HG03039 (cell line): ENCODE results near the gene APBB2.
"Not testable (repeated sequence)": the region's sequence is repeated elsewhere in the genome, so short reads cannot be mapped to it uniquely, and the experiment has no call there.

Experiments used
- ATAC-seq: cut with Tn5 transposase; IDR thresholded peaks from one replicate; pipeline ENCODE4 v1.9.1; 2021; ENCODE audit warnings: mild to moderate bottlenecking, moderate library complexity; ENCODE audit not compliant: unreplicated experiment

Gene APBB2

GRCh38 chr4:40840255-40840984, 373.9 kb downstream of the APBB2 start:
- no peak for ATAC-seq

- ATAC-seq = no peak
These were observed 375.6 kb downstream of the APBB2 start for GRCh38 chr4:40838742-40839141.

DNA sequence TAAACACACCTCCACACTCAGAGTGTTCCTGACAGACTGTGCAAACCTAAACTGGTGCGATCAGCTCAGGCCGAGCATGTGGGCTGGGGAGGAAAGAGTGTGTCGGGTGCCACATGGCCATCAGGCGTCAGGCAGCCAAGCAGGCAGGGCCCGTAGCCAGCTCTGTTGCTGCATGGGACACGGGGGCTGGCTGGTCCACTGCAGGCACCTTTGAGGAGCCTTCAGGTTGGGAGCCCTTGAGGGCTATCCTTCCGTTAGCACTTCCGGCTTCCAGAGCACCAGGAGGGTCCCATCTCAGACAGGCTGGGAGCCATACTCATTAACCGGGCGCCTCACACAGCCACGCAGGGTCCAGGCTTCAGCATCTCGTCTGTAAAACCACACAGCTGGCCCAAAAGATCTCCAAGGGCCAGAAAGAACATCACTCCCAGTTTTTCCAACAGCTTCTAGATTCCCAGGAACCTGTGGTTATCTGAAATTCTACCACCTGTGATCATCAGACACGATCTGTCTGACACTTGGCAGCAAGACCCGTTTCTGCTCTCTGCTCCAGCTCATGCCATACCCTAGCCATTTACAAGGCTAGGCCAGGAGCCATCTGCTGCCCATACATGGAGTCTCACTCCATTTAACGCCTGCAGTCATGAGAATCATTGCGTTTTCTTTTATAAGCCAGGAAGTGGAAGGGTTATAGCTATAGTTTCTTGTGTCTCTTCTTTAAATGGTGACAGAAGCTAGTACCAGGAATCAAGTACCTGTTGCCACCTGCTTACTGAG, 377.1 kb downstream of the APBB2 start:
- ATAC-seq = no peak

GRCh38 chr4:40833212-40833611, 381.1 kb downstream of the APBB2 start:
- ATAC-seq = no peak

DNA sequence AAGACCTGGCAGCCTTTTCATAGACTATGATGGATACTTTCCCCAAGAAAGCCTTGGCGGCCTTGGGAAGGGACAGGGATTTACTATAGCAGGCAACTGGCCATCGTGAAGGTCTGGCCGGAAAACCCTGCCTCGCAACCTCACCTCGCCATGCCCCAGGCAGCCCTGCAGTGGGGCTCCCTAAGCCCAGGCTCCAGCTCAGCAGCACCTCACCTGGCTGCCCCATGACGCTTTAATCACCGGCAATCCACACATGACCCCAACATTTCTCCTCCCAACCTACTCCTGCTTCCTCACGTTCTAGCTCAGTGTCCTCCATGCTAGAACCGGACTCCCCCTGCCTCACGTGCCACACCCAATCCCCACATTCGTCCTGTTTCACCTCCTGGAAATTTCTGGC, 382.2 kb downstream of the APBB2 start:
- ATAC-seq = no peak

DNA sequence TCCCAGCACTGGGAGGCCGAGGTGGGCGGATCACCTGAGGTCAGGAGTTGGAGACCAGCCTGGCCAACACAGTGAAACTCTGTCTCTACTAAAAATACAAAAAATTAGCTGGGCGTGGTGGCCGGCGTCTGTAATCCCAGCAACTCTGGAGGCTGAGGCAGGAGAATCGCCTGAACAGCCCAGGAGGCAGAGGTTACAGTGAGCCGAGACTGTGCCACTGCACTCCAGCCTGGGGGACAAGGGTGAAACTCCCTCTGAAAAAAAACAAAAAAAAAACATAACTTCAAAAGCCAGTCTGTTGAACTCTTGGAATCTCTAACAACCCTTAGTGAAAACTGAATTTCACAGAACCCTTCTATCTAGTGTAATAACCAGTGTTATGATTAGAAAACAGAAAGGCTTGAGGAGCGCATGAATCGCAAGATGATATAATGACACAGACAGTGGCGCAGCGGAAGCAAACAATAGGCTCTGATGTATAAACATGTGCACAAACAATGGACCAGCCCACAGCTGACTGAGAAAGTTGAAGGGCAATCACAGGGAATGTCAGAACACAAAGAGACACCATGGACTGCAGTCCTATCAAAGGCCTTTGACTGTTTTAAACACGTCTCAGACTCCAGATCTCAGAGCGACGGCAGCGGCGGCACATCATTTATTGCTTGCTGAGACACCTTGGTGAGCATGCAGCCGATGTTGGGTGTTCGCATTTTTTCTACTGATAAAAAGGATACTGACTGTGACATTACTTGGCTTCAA, 383.0 kb downstream of the APBB2 start:
- ATAC-seq = no peak

DNA sequence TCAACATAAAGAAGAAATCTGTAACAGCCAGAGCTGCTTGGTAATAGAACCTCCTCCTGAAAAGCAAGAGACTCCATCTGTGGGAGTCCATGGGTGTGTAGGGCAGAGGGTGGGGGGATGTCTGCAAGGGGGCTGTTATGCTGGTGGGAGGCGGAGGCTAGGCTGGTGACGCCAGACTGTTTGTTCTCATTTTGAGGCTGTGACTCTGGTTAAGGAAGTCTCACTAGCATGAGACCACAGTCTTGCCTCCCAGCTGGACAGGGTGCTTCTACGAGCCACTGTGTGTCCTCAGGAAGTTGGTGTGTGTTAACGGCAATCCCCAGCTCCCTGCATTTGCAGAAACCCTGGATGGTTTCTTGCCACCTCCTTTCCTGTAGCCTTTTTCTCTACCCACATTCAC, 384.8 kb downstream of the APBB2 start:
- no peak for ATAC-seq

GRCh38 chr4:40828661-40829060, 385.7 kb downstream of the APBB2 start:
- no peak for ATAC-seq

GRCh38 chr4:40827758-40828157, 386.6 kb downstream of the APBB2 start:
- no peak for ATAC-seq

DNA sequence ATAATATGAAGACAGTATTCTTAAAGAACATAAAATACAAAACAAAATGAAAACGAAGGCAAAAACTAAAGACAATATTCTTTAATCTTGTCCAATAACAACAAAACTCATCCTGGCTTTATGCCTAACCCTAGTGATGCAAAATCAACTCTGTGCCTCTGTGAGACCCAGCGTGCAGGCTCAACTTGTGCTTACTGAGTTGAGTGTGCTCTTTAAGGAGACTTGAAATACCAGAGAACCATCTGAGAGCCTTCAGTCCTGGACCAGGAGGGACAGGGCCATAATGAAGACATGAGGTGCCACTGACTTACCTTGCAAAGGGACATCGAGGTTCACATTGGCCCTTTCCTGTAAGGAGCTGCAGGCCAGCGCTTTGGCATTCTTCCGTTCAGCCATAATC, 387.5 kb downstream of the APBB2 start:
- ATAC-seq = no peak

DNA sequence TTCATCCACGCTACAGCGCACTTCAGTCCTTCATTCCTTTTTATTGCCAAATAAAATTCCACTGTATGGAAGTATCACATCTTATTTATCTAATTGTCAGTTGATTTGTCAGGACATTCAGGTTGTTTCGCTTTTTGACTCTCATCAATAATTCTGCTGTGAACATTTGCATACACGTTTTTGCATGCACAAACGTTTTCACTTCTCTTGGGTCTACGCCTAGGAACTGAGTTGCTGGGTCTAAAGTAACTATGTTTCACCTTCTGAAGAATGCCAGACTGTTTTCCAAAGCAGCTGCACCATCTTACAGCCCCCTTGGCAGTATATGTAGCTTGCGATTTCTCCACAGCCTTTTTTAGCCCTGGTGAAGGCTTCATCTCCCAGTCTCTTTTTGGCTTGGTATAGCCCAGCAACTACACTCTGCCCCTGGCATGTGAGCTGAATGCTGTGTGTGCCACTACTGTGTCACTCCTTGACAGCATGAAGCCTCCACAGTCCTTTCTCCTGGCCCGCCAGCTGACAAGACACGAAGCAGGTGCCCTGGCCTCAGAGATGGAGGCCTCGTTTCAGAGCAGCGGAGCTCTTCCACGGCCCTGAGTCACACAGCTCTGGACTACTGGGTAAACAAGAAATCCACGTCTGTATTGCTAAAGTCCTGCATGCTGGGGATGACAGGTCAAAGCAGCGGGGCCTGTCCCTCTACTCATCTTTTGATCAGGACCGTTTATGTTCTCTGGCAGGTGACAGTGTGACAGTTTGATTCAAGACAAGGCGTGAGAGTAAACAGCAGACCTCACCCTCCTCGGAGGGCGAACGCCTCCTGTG, 389.1 kb downstream of the APBB2 start:
- ATAC-seq = no peak

DNA sequence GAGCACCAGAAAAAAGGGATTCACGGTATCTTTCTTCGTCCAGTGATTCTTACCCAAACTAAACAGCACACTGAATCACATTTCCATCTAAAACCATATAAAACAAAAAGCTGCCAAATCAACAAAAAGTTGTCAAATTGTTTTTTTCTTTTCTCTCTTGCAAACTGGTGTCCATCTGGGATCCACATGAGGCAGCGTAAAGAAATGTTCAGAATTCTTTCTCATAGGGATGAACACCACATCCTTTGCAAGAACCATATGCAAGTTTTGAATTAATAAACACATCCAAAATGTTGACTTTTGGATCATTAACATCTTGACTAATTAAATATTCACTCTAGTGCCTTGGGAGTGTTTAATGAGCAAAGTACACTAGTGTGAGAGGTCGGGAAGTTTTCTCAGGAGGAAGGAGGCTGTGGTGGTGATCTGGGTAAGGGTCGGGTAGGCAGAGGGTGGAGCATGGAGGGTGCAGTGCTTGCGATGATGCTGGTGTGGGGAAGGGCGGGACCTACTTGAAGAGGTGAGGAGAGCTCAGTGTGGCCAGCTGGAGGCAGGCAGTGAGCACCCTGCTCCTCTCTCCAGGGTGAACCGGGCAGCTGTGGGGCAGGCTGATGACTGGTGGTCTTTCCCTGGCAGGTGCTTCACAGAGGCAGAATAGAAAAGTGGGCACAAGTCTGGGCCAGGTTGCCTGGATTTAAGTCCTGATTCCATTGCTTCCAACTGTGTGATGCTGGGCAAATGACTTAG, 391.7 kb downstream of the APBB2 start:
- ATAC-seq = no peak

DNA sequence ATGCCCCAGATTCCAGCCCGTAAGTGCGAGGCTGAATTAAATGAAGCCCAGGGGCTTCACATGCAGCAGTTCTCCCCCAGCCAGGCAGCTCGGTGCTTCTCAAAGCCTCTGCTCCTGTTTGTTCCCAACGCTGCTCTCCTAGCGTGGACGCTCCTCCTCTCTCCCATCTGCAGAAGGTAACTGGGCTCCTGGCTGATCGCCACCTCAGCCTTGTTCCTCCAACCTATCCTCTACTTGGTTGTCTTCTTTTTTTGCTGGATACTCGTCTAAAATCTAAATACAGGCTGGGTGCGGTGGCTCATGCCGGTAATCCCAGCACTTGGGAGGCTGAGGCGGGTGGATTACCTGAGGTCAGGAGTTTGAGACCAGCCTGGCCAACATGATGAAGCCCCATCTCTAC, 394.2 kb downstream of the APBB2 start:
- ATAC-seq = no peak

- ATAC-seq = not testable (repeated sequence)
These were observed 397.2 kb downstream of the APBB2 start for GRCh38 chr4:40817157-40817556.

DNA sequence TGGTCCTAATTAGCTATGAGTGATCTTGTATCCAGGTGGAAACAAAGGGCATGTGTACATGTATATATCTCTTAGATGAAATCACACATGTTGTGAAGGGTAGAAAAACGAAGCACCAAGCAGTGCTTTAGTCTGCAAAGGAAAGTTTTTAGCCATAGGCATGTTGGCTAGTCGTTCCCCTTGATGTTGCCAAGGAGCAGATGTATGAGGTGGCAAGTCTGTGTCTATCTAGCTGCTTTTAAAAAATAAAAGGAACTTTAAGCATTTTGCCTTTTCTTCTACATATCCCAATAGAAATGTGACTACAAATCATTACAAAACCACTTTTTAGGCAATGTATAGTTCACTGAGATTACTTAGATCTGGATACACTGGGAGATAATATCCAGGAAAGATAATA, 401.5 kb downstream of the APBB2 start:
- ATAC-seq = no peak

GRCh38 chr4:40812386-40812785, 402.0 kb downstream of the APBB2 start:
- no peak for ATAC-seq

DNA sequence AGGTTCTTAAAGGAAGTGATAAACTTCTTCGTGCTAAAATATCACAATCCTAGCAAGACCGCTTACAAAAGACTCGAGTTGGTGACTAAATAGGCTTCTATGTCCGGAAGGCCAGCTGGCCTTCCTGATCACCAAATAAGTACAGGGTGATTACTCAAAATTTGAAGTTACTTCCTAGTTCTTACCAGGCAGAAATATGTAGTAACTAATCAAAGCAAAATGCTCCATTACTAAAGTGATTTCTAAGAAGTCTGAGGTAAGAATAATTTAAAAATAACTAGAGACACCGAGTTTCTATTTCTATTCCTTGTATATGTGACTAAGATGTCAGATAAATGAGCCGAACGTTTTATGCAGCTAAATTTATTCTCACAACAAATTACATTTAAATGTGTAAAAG, 402.4 kb downstream of the APBB2 start:
- ATAC-seq = no peak

GRCh38 chr4:40808926-40809457, 405.4 kb downstream of the APBB2 start:
- ATAC-seq = no peak

DNA sequence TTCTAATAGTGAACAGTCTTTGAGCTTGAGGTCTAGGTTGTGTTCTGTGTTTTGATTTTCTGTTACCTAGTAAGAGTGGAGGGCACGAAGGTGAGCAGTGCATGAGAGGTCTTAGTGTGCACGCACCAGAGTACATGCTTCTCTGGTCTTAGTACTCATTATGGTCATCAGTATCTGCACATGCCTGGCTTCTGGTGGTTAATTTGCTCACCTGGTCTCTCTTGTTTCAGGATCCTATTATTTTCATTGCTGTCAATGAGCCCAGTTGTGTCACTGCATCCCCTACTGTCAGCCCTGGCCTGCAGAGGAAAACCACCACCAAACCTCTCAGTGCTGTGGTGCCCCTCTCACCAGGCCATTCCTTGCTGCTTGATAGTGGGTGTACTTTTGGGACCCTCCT, 409.7 kb downstream of the APBB2 start:
- no peak for ATAC-seq

DNA sequence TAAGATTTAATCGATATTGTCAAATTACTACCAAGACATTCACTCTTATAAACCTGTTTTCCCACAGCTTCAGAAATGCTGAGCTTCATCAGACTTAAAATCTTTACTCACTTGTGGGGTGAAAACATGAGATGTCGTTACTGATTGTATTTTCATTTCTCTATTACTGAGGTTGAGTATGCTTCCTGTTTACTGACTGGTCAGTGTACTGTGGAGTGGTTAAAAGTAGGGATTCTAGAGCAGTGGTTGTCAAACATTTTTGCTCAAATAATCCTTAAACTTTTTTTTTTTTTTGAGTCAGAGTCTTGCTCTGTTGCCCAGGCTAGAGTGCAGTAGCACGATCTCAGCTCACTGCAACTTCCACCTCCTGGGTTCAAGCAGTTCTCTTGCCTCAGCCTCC, 414.3 kb downstream of the APBB2 start:
- ATAC-seq = no peak
